H9 (cell line): ENCODE data around the gene SDK1. TPM values are rescaled to one million over a fixed set of nuclear protein-coding genes. Genes with fewer than 3 reads are reported as not detected.

Experiments used
- DNase-seq: peaks from one replicate; pipeline ENCODE4 v3.0.0-alpha.2; 2017
- H2AFZ ChIP-seq: one replicate; pipeline ENCODE4 v1.6.1; 2013; ENCODE audit warnings: mild to moderate bottlenecking, low read length, control low read depth, moderate library complexity
- H2AK5ac ChIP-seq: 2 replicates; pipeline ENCODE4 v1.6.1; 2013; ENCODE audit warnings: low read length, control low read depth, mixed read lengths; ENCODE audit not compliant: insufficient read length
- H2BK120ac ChIP-seq: one replicate; pipeline ENCODE4 v1.6.1; 2013; ENCODE audit warnings: low read depth, mild to moderate bottlenecking, low read length, control low read depth, inconsistent platforms; ENCODE audit not compliant: poor library complexity, severe bottlenecking
- H2BK12ac ChIP-seq: 2 replicates; pipeline ENCODE4 v1.6.1; 2013; ENCODE audit warnings: low read length, control low read depth, mixed read lengths, low read depth; ENCODE audit not compliant: insufficient read length
- H2BK15ac ChIP-seq: 2 replicates; pipeline ENCODE4 v1.6.1; 2013; ENCODE audit warnings: low read depth, low read length, control low read depth
- H2BK20ac ChIP-seq: one replicate; pipeline ENCODE4 v1.6.1; 2013; ENCODE audit warnings: low read depth, mild to moderate bottlenecking, low read length, control low read depth, inconsistent platforms; ENCODE audit not compliant: poor library complexity, severe bottlenecking
- H2BK5ac ChIP-seq: 2 replicates; pipeline ENCODE4 v1.6.1; 2013; ENCODE audit warnings: low read length, control low read depth, mixed read lengths; ENCODE audit not compliant: insufficient read length
- H3K14ac ChIP-seq: 2 replicates; pipeline ENCODE4 v1.6.1; 2013; ENCODE audit warnings: low read length, control low read depth; ENCODE audit not compliant: insufficient read depth
- H3K18ac ChIP-seq: 2 replicates; pipeline ENCODE4 v1.6.1; 2013; ENCODE audit warnings: low read depth, mild to moderate bottlenecking, mixed read lengths, low read length, control low read depth; ENCODE audit not compliant: insufficient read length
- H3K23ac ChIP-seq: 2 replicates; pipeline ENCODE4 v1.6.1; 2013; ENCODE audit warnings: low read length, control low read depth, mixed read lengths, low read depth; ENCODE audit not compliant: insufficient read length
- H3K23me2 ChIP-seq: 2 replicates; pipeline ENCODE4 v1.6.1; 2013; ENCODE audit warnings: low read depth, mild to moderate bottlenecking, mixed read lengths, low read length, control low read depth; ENCODE audit not compliant: insufficient read length, poor library complexity, severe bottlenecking
- H3K27ac ChIP-seq: 2 replicates; pipeline ENCODE4 v1.5.1; 2013; ENCODE audit warnings: low read length, control low read depth, mixed read lengths, low read depth; ENCODE audit not compliant: insufficient read length
- H3K27me3 ChIP-seq: 2 replicates; pipeline ENCODE4 v1.6.1; 2013; ENCODE audit warnings: low read length, control low read depth, inconsistent platforms; ENCODE audit not compliant: insufficient read depth
- H3K4ac ChIP-seq: 2 replicates; pipeline ENCODE4 v1.6.1; 2013; ENCODE audit warnings: low read depth, mild to moderate bottlenecking, control low read depth, inconsistent platforms, low read length, moderate library complexity
- H3K4me1 ChIP-seq: 2 replicates; pipeline ENCODE4 v1.6.1; 2013; ENCODE audit warnings: low read length, control low read depth, inconsistent platforms; ENCODE audit not compliant: insufficient read depth
- H3K4me2 ChIP-seq: 2 replicates; pipeline ENCODE4 v1.6.1; 2013; ENCODE audit warnings: low read length, control low read depth, mixed read lengths; ENCODE audit not compliant: insufficient read length, insufficient read depth
- H3K56ac ChIP-seq: 2 replicates; pipeline ENCODE4 v1.6.1; 2013; ENCODE audit warnings: low read depth, mild to moderate bottlenecking, mixed read lengths, low read length, control low read depth; ENCODE audit not compliant: insufficient read length
- H3K79me1 ChIP-seq: 2 replicates; pipeline ENCODE4 v1.6.1; 2013; ENCODE audit warnings: low read depth, mild to moderate bottlenecking, moderate library complexity, low read length, control low read depth, inconsistent platforms; ENCODE audit not compliant: insufficient read depth, poor library complexity, severe bottlenecking
- H3K79me2 ChIP-seq: 2 replicates; pipeline ENCODE4 v1.6.1; 2013; ENCODE audit warnings: low read length, control low read depth, inconsistent platforms; ENCODE audit not compliant: insufficient read depth
- H3K9ac ChIP-seq: 2 replicates; pipeline ENCODE4 v1.6.1; 2013; ENCODE audit warnings: low read length, control low read depth, mixed read lengths; ENCODE audit not compliant: insufficient read length; ENCODE audit errors: extremely low read depth
- H3K9me3 ChIP-seq: one replicate; pipeline ENCODE4 v1.6.1; 2013; ENCODE audit warnings: low read depth, low read length, inconsistent platforms; ENCODE audit not compliant: control insufficient read depth
- H3T11ph ChIP-seq: one replicate; pipeline ENCODE4 v1.6.1; 2013; ENCODE audit warnings: mild to moderate bottlenecking, low read length, control low read depth, inconsistent platforms
- H4K20me1 ChIP-seq: one replicate; pipeline ENCODE4 v1.6.1; 2013; ENCODE audit not compliant: control insufficient read depth, insufficient read length, insufficient read depth
- H4K5ac ChIP-seq: 2 replicates; pipeline ENCODE4 v1.6.1; 2013; ENCODE audit warnings: low read depth, mild to moderate bottlenecking, mixed read lengths, low read length, control low read depth; ENCODE audit not compliant: insufficient read length
- H4K8ac ChIP-seq: replicated peaks from 2 replicates; pipeline ENCODE4 v1.6.1; 2013; ENCODE audit warnings: low read length, control low read depth, mixed read lengths, low read depth; ENCODE audit not compliant: insufficient read length
- H4K91ac ChIP-seq: 2 replicates; pipeline ENCODE4 v1.6.1; 2013; ENCODE audit warnings: low read depth, mild to moderate bottlenecking, moderate library complexity, mixed read lengths, low read length, control low read depth; ENCODE audit not compliant: insufficient read length
- H3K27ac Mint-ChIP-seq, 3 experiments: 2 replicates in 2 of 3; 3 replicates in 1 of 3; pipeline ENCODE4 v1.8.0; 2020 to 2021; ENCODE audit warnings: mixed read lengths in 3 of 3, mild to moderate bottlenecking in 1 of 3, moderate library complexity in 1 of 3
- H3K27me3 Mint-ChIP-seq: 2 replicates; pipeline ENCODE4 v1.8.0; 2021; ENCODE audit warnings: low read depth, mild to moderate bottlenecking, moderate library complexity, mixed read lengths
- H3K36me3 Mint-ChIP-seq, 3 experiments: 2 replicates in 2 of 3; 3 replicates in 1 of 3; pipeline ENCODE4 v1.8.0; 2020 to 2021; ENCODE audit warnings: low read depth in 3 of 3, mixed read lengths in 3 of 3; ENCODE audit not compliant: insufficient read depth in 1 of 3
- H3K4me1 Mint-ChIP-seq, 2 experiments: 2 replicates each; pipeline ENCODE4 v1.8.0; 2020; ENCODE audit warnings: mixed read lengths in 2 of 2
- H3K4me3 Mint-ChIP-seq, 2 experiments: 2 replicates in 1 of 2; 3 replicates in 1 of 2; pipeline ENCODE4 v1.8.0; 2020 to 2021; ENCODE audit warnings: mild to moderate bottlenecking in 2 of 2, mixed read lengths in 2 of 2, moderate library complexity in 1 of 2
- H3K9me3 Mint-ChIP-seq, 2 experiments: 2 replicates in 1 of 2; 3 replicates in 1 of 2; pipeline ENCODE4 v1.8.0; 2020; ENCODE audit warnings: mild to moderate bottlenecking in 2 of 2, mixed read lengths in 2 of 2, moderate library complexity in 1 of 2
- CTCF ChIP-seq: fragments of 200-600 bp; sonication (generic); conservative IDR thresholded peaks from 3 replicates; pipeline ENCODE4 v1.8.0; 2021; ENCODE audit warnings: antibody characterized with exemption, mild to moderate bottlenecking
- WGBS: extraction: QIAGEN DNeasy Blood & Tissue Kit; methylation state at CpG from one replicate; pipeline ENCODE4 v1.1.7; 2013; ENCODE audit warnings: missing lambda C conversion rate, low lambda C conversion rate, mixed read lengths; ENCODE audit not compliant: insufficient read length; ENCODE audit errors: extremely low coverage; 5-methylcytosine and 5-hydroxymethylcytosine counted together
- total RNA-seq: library from RNA; stranded (reverse); gene quantifications from 2 replicates; pipeline ENCODE4 v1.2.1, GENCODE V29; 2021

Gene SDK1
- total RNA-seq, 1 experiment from 2014 or later: 8.7 TPM

DNA sequence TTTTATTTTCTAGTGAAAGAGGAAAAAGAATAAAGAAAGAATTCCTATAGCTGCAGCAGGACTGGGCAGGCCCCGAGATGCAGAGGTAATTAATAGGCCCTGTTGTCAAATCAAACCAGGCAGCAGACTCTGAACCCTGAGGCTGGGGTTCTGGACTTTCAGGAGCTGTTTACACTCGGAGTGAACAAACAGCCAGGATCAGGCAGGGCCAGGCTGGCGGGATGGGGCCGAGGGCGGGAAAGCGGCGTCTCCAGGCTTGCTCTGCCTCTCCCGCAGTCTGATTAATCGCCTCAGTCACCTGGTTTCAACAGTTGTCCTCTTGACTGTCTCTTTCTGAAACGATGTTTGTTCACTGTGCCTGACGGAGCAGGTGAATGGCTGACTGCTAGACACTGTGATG is 705.6 kb downstream of the SDK1 start:
- Mint-ChIP-seq H3K27me3 (peaks cover 4% of the 10 kb centered on the region), H3K36me3 (no peaks in the 10 kb centered on the region; a peak in 1 of 7 replicates), H3K4me3 (no peak overlapping the region), H3K27ac (peak overlapping the region in 2 of 3 experiments; percentile 84 to 91; a peak in 3 of 7 replicates), H3K4me1 (peaks cover 50% of the 10 kb centered on the region in 2 experiments), H3K9me3 (no peaks in the 10 kb centered on the region)
- Histone ChIP-seq H3K27me3 (no peaks in the 10 kb centered on the region), H3K9ac (no peak overlapping the region), H3K4ac (no peak overlapping the region), H4K5ac (peak overlapping the region; percentile 43), H2BK5ac (no peak overlapping the region), H3K79me1 (no peaks in the 10 kb centered on the region), H2BK20ac (no peak overlapping the region), H3K9me3 (no peaks in the 10 kb centered on the region), H4K91ac (no peak overlapping the region), H3T11ph (no peak overlapping the region), H2AK5ac (peak overlapping the region; percentile 86), H4K20me1 (no peaks in the 10 kb centered on the region), H2BK12ac (peak overlapping the region; percentile 75), H4K8ac (no peak overlapping the region), H3K56ac (no peak overlapping the region), H2BK15ac (no peak overlapping the region), H2BK120ac (no peak overlapping the region), H3K27ac (no peak overlapping the region), H3K4me1 (peaks cover 11% of the 10 kb centered on the region), H3K4me2 (no peak overlapping the region), H3K23me2 (no peaks in the 10 kb centered on the region), H3K23ac (no peak overlapping the region), H3K18ac (peak overlapping the region; percentile 25), H3K79me2 (no peaks in the 10 kb centered on the region), H3K14ac (peak overlapping the region; percentile 68; the same call in 1 of the 2 replicates), H2AFZ (no peak overlapping the region)
- no peak for TF ChIP-seq CTCF
- DNase-seq: no peak
- WGBS: no CpG with 5 or more reads among the region's 11 CpGs
